HG02973 (cell line): ENCODE results near the gene ZMIZ1.

ENCODE experiments used
- ATAC-seq: cut with Tn5 transposase; IDR thresholded peaks from one replicate; pipeline ENCODE4 v1.9.1; 2021; ENCODE audit warnings: moderate library complexity; ENCODE audit not compliant: unreplicated experiment

Gene ZMIZ1

GRCh38 chr10:79202188-79203013 lies 133.6 kb downstream of the ZMIZ1 start:
- ATAC-seq, result no peak

GRCh38 chr10:79203014-79203644 lies 134.4 kb downstream of the ZMIZ1 start:
- no peak for ATAC-seq

GRCh38 chr10:79203833-79204232 lies 135.1 kb downstream of the ZMIZ1 start:
- ATAC-seq, result no peak

GRCh38 chr10:79206300-79207095 lies 137.7 kb downstream of the ZMIZ1 start:
- ATAC-seq, result no peak

- ATAC-seq, result no peak
These were observed 138.3 kb downstream of the ZMIZ1 start for GRCh38 chr10:79207096-79207357.

- ATAC-seq, result no peak
These were observed 139.0 kb downstream of the ZMIZ1 start for GRCh38 chr10:79207726-79208125.

GRCh38 chr10:79208251-79208983 lies 139.7 kb downstream of the ZMIZ1 start:
- ATAC-seq, result no peak

- no peak for ATAC-seq
These were observed 140.6 kb downstream of the ZMIZ1 start for GRCh38 chr10:79209340-79209739.

GRCh38 chr10:79209831-79210230 lies 141.1 kb downstream of the ZMIZ1 start:
- no peak for ATAC-seq

GRCh38 chr10:79210672-79211071 lies 141.9 kb downstream of the ZMIZ1 start:
- no peak for ATAC-seq

- no peak for ATAC-seq
These were observed 142.8 kb downstream of the ZMIZ1 start for GRCh38 chr10:79211616-79212015.

- ATAC-seq, result no peak
These were observed 146.8 kb downstream of the ZMIZ1 start for GRCh38 chr10:79215531-79215930.

- no peak for ATAC-seq
These were observed 150.7 kb downstream of the ZMIZ1 start for GRCh38 chr10:79219322-79219957.

GRCh38 chr10:79220307-79220706 lies 151.5 kb downstream of the ZMIZ1 start:
- no peak for ATAC-seq

GRCh38 chr10:79221110-79222051 lies 152.6 kb downstream of the ZMIZ1 start:
- ATAC-seq, result no peak

GRCh38 chr10:79222186-79222585 lies 153.4 kb downstream of the ZMIZ1 start:
- no peak for ATAC-seq

GRCh38 chr10:79223091-79224048 lies 154.6 kb downstream of the ZMIZ1 start:
- ATAC-seq, result no peak

- ATAC-seq, result no peak
These were observed 155.6 kb downstream of the ZMIZ1 start for GRCh38 chr10:79224263-79224949.
